ENCODE measurements around the gene CACYBP. TPM values are rescaled to one million over a fixed set of nuclear protein-coding genes. Genes with fewer than 3 reads are reported as not detected.
"Not testable (repeated sequence)": the region's sequence is repeated elsewhere in the genome, so short reads cannot be mapped to it uniquely, and the experiment has no call there.

Gene CACYBP
- total RNA-seq, 1 experiment from 2014 or later, result 137 TPM

DNA sequence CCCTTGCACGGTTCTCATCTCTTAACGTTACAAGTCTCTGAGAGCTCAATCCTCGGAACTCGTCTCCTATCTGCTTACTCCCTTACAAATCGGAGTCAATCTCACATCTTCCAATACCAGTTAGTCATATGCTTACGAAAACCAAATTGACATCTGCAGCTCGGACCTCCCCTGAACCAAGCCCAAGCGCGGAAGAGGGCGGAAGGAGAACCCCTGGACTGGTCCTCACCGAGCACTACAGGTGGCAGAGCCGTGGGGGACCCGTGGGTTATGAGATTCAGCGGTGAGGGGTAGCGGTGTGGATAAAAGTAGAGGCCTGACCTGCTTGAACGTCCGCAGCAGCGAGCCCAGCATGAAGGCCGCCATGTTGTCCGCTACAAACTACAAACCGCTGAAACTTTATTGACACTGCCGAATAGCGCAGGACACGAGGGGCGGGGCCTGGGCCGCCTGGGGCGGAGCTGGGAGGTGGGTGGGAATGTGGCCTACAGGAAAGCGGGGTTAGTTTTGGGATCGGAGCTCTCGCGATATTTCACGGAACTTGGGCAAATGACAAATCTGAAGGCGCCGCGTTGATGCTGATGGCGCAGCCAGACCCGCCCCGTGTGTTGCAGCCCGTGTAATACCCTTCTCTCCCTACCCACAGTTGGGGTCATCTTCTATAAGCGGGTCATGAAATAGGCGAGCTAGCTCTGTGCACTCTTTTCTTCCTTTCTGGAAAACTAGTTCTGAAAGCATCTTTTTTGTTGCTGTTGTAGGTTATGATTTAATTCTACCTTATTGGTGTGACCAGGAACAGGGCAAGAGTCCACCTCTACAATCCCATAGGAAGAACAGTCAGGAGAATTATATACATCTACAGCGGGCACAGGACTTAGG lies 23.5 kb downstream of the CACYBP start, which contains the start of gene MRPS14:
MRPS14 (minus strand) TSS at position 383 of the 879 bp plus-strand sequence; CDS start at position 366, 17 bp downstream.
- CTCF ChIA-PET, result interaction anchor here (1.6 kb wide), 1 partner anchor 102 kb away, joined by 6 read pairs; no protein-coding TSS in a partner anchor
- peak within 1 kb of the TSS; percentile 97 to 99 for H3K4me3 ChIP-seq (ENCODE audit: low read depth in 2 of 2, low read length in 2 of 2)
- TF ChIP-seq, protein P1, sequence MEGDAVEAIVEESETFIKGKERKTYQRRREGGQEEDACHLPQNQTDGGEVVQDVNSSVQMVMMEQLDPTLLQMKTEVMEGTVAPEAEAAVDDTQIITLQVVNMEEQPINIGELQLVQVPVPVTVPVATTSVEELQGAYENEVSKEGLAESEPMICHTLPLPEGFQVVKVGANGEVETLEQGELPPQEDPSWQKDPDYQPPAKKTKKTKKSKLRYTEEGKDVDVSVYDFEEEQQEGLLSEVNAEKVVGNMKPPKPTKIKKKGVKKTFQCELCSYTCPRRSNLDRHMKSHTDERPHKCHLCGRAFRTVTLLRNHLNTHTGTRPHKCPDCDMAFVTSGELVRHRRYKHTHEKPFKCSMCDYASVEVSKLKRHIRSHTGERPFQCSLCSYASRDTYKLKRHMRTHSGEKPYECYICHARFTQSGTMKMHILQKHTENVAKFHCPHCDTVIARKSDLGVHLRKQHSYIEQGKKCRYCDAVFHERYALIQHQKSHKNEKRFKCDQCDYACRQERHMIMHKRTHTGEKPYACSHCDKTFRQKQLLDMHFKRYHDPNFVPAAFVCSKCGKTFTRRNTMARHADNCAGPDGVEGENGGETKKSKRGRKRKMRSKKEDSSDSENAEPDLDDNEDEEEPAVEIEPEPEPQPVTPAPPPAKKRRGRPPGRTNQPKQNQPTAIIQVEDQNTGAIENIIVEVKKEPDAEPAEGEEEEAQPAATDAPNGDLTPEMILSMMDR (IDR thresholded peaks at IDR 0.05), result no peak
- TF ChIP-seq POLR2AphosphoS5 (IDR thresholded peaks at IDR 0.05; ENCODE audit: low read depth, low read length) (peak; percentile 94), TCF7L2 (IDR thresholded peaks at IDR 0.05; ENCODE audit: low read depth, low read length) (peak; percentile 58), SIN3A (IDR thresholded peaks at IDR 0.05; ENCODE audit: borderline replicate concordance, insufficient read depth, low read depth, low read length) (peak; percentile 68; the same call in 1 of the 2 replicates)
- TF ChIP-seq, protein P2, sequence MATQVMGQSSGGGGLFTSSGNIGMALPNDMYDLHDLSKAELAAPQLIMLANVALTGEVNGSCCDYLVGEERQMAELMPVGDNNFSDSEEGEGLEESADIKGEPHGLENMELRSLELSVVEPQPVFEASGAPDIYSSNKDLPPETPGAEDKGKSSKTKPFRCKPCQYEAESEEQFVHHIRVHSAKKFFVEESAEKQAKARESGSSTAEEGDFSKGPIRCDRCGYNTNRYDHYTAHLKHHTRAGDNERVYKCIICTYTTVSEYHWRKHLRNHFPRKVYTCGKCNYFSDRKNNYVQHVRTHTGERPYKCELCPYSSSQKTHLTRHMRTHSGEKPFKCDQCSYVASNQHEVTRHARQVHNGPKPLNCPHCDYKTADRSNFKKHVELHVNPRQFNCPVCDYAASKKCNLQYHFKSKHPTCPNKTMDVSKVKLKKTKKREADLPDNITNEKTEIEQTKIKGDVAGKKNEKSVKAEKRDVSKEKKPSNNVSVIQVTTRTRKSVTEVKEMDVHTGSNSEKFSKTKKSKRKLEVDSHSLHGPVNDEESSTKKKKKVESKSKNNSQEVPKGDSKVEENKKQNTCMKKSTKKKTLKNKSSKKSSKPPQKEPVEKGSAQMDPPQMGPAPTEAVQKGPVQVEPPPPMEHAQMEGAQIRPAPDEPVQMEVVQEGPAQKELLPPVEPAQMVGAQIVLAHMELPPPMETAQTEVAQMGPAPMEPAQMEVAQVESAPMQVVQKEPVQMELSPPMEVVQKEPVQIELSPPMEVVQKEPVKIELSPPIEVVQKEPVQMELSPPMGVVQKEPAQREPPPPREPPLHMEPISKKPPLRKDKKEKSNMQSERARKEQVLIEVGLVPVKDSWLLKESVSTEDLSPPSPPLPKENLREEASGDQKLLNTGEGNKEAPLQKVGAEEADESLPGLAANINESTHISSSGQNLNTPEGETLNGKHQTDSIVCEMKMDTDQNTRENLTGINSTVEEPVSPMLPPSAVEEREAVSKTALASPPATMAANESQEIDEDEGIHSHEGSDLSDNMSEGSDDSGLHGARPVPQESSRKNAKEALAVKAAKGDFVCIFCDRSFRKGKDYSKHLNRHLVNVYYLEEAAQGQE (IDR thresholded peaks at IDR 0.05; ENCODE audit: insufficient read depth in 1 of 2, low read depth in 2 of 2, low read length in 1 of 2), result 0 out of 4 replicates have a peak, but pooled peaks of 1 of the 2 experiments have one; percentile 12
- intact Hi-C loops (cut with micrococcal nuclease; ENCODE audit: unreplicated experiment) (no loop called here), in situ Hi-C loops (cut with HindIII; ENCODE audit: low pct_unique_long_range_greater_than_20kb, low sequenced_read_pairs) (no loop called here)
- POLR2A ChIA-PET, result interaction anchor here (0.9 kb wide), 1 partner anchor 47 kb away, joined by 4 read pairs; no protein-coding TSS in a partner anchor
- H3K36me3 ChIP-seq (ENCODE audit: control insufficient read depth, insufficient read depth, low read length), result peaks cover 5% of the 10 kb centered on the region; the same call in 1 of the 2 replicates
- peak; percentile 99 for ATAC-seq
- H3K9me3 ChIP-seq (ENCODE audit: control insufficient read depth, insufficient read depth, low read depth, low read length), result no peaks in the 10 kb centered on the region
- peak; percentile 95 for DNase-seq (ENCODE audit: low read depth, low spot score)
- peaks cover 3% of the 10 kb centered on the region; the same call in 1 of the 2 replicates for H3K4me1 ChIP-seq (ENCODE audit: control insufficient read depth, insufficient read depth, low read length)
- H3K27ac ChIP-seq (ENCODE audit: low read length), result peak within 1 kb of the TSS; percentile 97
- no peaks in the 10 kb centered on the region for H3K27me3 ChIP-seq (ENCODE audit: control insufficient read depth, insufficient read depth, low read length)
- BruUV-seq (replicated peaks), result no TSS peak

DNA sequence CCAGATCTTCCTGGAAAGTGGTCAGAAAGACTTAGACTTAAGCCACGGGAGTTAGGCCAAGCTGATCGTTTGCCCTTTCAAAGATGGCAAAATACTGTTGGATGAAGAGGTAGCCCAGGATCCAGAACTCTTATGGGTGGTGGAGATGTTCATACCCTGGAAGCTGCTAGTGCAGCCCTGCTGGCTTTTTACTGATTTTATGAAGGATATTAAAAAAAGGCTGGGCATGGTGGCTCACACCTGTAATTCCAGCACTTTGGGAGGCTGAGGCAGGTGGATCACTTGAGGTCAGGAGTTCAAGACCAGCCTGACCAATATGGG lies 24.1 kb downstream of the CACYBP start:
- intact Hi-C loops (cut with micrococcal nuclease; ENCODE audit: unreplicated experiment); H3K27me3 ChIP-seq (ENCODE audit: control insufficient read depth, insufficient read depth, low read length); H3K9me3 ChIP-seq (ENCODE audit: control insufficient read depth, insufficient read depth, low read depth, low read length); H3K36me3 ChIP-seq (ENCODE audit: control insufficient read depth, insufficient read depth, low read length); BruUV-seq (replicated peaks); ATAC-seq; DNase-seq (ENCODE audit: low read depth, low spot score); H3K4me1 ChIP-seq (ENCODE audit: control insufficient read depth, insufficient read depth, low read length); in situ Hi-C loops (cut with HindIII; ENCODE audit: low pct_unique_long_range_greater_than_20kb, low sequenced_read_pairs): not testable (repeated sequence)
- Histone ChIP-seq H3K4me3 (ENCODE audit: low read depth in 2 of 2, low read length in 2 of 2) (peak overlapping the region; percentile 97 to 99), H3K27ac (ENCODE audit: low read length) (peak overlapping the region; percentile 95)
- ChIA-PET POLR2A (interaction anchor here (0.9 kb wide), 1 partner anchor 48 kb away, joined by 4 read pairs; no protein-coding TSS in a partner anchor), CTCF (interaction anchor here (1.6 kb wide), 1 partner anchor 101 kb away, joined by 6 read pairs; no protein-coding TSS in a partner anchor)

Data from Panc1 (cell line).